PFSK-1 (cell line): ENCODE data around the gene IFITM1.

ENCODE experiments used
- FOXP2 ChIP-seq: optimal IDR thresholded peaks from 2 replicates; pipeline ENCODE3; 2011; ENCODE audit warnings: borderline replicate concordance, control low read depth, inconsistent platforms; ENCODE audit not compliant: insufficient read depth; ENCODE audit errors: extremely low read length, extremely low read depth
- POLR2AphosphoS5 ChIP-seq: IDR thresholded peaks from 2 replicates; pipeline ENCODE4 v1.6.1; 2012; ENCODE audit warnings: low read depth, mild to moderate bottlenecking, control low read depth, low read length, moderate library complexity
- SIN3A ChIP-seq: IDR thresholded peaks from 2 replicates; pipeline ENCODE4 v1.6.1; 2012; ENCODE audit warnings: mild to moderate bottlenecking, low read length, moderate library complexity, borderline replicate concordance; ENCODE audit not compliant: insufficient read depth
- TAF1 ChIP-seq: IDR thresholded peaks from 2 replicates; pipeline ENCODE4 v1.6.1; 2012; ENCODE audit warnings: low read length, control low read depth, borderline replicate concordance; ENCODE audit not compliant: insufficient read depth
- TF ChIP-seq, protein P1 (sequence below), 2 experiments: IDR thresholded peaks; 2 replicates each; pipeline versions ENCODE4 v1.6.1 to v1.8.0; 2011 to 2012; ENCODE audit warnings: low read depth in 2 of 2, low read length in 2 of 2, control low read depth in 1 of 2, inconsistent platforms in 1 of 2, mild to moderate bottlenecking in 1 of 2, moderate library complexity in 1 of 2; ENCODE audit not compliant: insufficient read depth in 1 of 2

Gene IFITM1

DNA sequence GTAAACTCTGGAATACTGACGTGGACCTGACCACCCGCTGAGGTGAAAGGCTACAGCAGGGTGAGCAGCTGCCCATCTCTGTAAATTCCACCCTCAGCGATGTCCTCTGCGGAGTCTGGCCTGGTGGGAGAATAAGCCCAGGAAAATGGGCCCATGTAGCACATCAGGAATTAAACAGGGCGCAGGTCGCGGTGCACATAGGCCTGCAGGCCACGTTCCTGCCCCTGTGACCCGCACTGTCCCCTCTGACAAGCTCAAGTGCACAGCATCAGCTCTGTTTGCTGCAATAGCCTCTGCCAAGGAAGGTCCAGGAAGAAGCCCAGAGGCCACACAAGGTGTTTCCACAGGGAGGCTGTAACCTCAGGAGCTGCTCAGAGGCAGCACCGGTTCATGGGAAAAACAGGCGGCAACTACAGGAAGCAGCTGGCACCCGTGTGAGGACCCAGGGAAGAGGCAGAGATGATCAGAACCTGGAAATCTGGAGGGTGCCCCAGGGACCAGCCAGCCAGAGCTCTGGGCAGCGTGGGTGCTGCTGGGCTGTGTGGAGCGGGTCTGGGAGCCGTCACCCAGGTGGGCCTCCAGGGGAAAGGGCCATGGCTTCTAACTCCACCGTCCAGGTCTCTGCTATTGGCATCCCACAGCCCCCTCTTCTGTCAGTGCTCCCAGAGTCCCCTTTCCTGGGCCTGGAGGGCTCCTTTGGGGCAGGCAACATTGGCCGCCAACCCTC, 7.0 kb upstream of the IFITM1 start:
- TF ChIP-seq TAF1: no peak
- TF ChIP-seq SIN3A: no peak
- no peak for TF ChIP-seq FOXP2
- TF ChIP-seq, protein P1, sequence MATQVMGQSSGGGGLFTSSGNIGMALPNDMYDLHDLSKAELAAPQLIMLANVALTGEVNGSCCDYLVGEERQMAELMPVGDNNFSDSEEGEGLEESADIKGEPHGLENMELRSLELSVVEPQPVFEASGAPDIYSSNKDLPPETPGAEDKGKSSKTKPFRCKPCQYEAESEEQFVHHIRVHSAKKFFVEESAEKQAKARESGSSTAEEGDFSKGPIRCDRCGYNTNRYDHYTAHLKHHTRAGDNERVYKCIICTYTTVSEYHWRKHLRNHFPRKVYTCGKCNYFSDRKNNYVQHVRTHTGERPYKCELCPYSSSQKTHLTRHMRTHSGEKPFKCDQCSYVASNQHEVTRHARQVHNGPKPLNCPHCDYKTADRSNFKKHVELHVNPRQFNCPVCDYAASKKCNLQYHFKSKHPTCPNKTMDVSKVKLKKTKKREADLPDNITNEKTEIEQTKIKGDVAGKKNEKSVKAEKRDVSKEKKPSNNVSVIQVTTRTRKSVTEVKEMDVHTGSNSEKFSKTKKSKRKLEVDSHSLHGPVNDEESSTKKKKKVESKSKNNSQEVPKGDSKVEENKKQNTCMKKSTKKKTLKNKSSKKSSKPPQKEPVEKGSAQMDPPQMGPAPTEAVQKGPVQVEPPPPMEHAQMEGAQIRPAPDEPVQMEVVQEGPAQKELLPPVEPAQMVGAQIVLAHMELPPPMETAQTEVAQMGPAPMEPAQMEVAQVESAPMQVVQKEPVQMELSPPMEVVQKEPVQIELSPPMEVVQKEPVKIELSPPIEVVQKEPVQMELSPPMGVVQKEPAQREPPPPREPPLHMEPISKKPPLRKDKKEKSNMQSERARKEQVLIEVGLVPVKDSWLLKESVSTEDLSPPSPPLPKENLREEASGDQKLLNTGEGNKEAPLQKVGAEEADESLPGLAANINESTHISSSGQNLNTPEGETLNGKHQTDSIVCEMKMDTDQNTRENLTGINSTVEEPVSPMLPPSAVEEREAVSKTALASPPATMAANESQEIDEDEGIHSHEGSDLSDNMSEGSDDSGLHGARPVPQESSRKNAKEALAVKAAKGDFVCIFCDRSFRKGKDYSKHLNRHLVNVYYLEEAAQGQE (IDR thresholded peaks at IDR 0.05; ENCODE audit: insufficient read depth in 1 of 2, low read depth in 2 of 2, low read length in 2 of 2): no peak
- no peak for TF ChIP-seq POLR2AphosphoS5

- peak; percentile 64; the same call in 1 of the 2 replicates for TF ChIP-seq TAF1
- peak; percentile 71; the same call in 1 of the 2 replicates for TF ChIP-seq SIN3A
- TF ChIP-seq FOXP2: peak; percentile 53
- TF ChIP-seq POLR2AphosphoS5: peak; percentile 69
Observed at GRCh38 chr11:307766-308708, 5.8 kb upstream of the IFITM1 start, which contains the start of gene IFITM2. Gene IFITM2, plus strand, starts transcription at chr11:307816. Its CDS starts 377 bp downstream, at chr11:308193.

GRCh38 chr11:312092-312816, 1.6 kb upstream of the IFITM1 start:
- TF ChIP-seq, protein P1 (IDR thresholded peaks at IDR 0.05; ENCODE audit: insufficient read depth in 1 of 2, low read depth in 2 of 2, low read length in 2 of 2): no peak
- no peak for TF ChIP-seq TAF1
- no peak for TF ChIP-seq FOXP2
- no peak for TF ChIP-seq POLR2AphosphoS5
- TF ChIP-seq SIN3A: no peak

GRCh38 chr11:313304-313786, 495 bp upstream of the IFITM1 start:
- TF ChIP-seq, protein P1 (IDR thresholded peaks at IDR 0.05; ENCODE audit: insufficient read depth in 1 of 2, low read depth in 2 of 2, low read length in 2 of 2): no peak
- TF ChIP-seq SIN3A: no peak
- no peak for TF ChIP-seq TAF1
- no peak for TF ChIP-seq FOXP2
- no peak for TF ChIP-seq POLR2AphosphoS5
